Measurements from ENCODE around the gene LBHD1. TPM values are rescaled to one million over a fixed set of nuclear protein-coding genes. Genes with fewer than 3 reads are reported as not detected.
A peak's percentile ranks its signal among the peaks of the same experiment; 100 is the strongest.

LBHD1 gene
- total RNA-seq, 1 experiment from 2014 or later, result 7.8 TPM

DNA sequence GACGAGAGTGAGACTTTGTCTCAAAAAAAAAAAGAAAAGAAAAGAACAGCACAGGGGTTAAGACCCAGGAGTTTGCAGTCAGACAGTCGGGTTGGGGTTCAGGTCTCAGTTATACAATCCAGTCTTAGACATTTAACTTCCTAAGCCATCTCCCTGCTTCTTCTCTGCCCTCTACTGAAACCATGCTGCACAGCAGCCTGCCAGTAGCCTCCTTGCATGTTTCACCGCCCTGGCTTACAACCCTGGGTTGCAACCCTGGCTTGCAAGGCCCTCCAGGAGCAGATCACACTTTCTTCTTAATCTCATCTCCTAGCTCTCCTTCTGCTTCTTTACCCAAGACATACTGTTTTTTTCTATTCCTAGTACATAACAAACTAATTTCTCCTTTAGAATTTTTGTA, 44.4 kb downstream of the LBHD1 start:
- intact Hi-C loops (cut with micrococcal nuclease; ENCODE audit: unreplicated experiment), result no loop called here
- Histone ChIP-seq H3K4me3 (ENCODE audit: low read depth, low read length, poor library complexity, severe bottlenecking) (no peak overlapping the region), H3K9me3 (ENCODE audit: low read depth, low read length, poor library complexity, severe bottlenecking) (no peaks in the 10 kb centered on the region), H3K36me3 (ENCODE audit: insufficient read depth, low read length, poor library complexity, severe bottlenecking) (peaks cover 81% of the 10 kb centered on the region), H3K4me1 (ENCODE audit: insufficient read depth, low read length, poor library complexity, severe bottlenecking) (no peaks in the 10 kb centered on the region), H3K27ac (ENCODE audit: low read depth, low read length, poor library complexity, severe bottlenecking) (no peak overlapping the region), H3K27me3 (replicated peaks; ENCODE audit: insufficient read depth, low read depth, low read length, poor library complexity) (no peaks in the 10 kb centered on the region)
- TF ChIP-seq CTCF (conservative IDR thresholded peaks at IDR 0.05; ENCODE audit: low read depth, low read length) (0 out of 2 replicates have a peak, but pooled peaks have one; percentile 11), EZH2 (IDR thresholded peaks at IDR 0.05; ENCODE audit: borderline replicate concordance, low read depth, low read length, poor library complexity, severe bottlenecking) (no peak)
- BruUV-seq (replicated peaks), result no TSS peak
- DNase-seq (ENCODE audit: low spot score), result no peak
- ChIA-PET POLR2A (ENCODE audit: low non-redundant PET) (interaction anchor here (0.5 kb wide), 1 partner anchor 19 kb away, joined by 9 read pairs; the partner anchor contains the start of gene GANAB), CTCF (no interaction called here)

DNA sequence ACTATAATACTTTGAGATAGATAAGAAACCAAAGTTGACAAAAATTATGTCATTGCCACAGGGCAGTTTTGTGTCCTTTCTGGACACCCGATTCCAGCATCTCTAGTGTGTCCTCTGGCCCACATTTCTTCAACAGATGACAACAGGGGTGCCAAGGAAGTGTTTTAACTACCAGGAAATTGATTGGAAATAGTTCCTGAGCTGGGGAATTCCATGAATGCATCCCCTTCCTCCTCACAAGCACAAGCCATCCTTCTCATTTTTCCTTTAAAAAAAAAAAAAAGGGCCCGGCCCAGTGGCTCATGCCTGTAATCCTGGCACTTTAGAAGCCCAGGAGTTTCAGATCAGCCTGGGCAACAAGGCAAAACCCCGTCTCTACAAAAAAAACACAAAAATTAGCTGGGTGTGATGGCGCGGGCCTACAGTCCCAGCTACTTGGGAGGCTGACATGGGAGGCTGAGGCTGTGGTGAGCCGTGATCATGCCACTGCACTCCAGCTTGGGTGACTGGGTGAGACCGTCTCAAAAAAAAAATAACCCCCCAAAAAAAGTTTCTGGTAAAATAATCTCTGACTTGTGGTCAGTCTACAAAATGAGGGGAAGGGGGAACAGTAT, 49.5 kb downstream of the LBHD1 start:
- intact Hi-C loops (cut with micrococcal nuclease; ENCODE audit: unreplicated experiment), result no loop called here
- TF ChIP-seq EZH2 (IDR thresholded peaks at IDR 0.05; ENCODE audit: borderline replicate concordance, low read depth, low read length, poor library complexity, severe bottlenecking) (no peak), CTCF (conservative IDR thresholded peaks at IDR 0.05; ENCODE audit: low read depth, low read length) (no peak)
- H3K4me1 ChIP-seq (ENCODE audit: insufficient read depth, low read length, poor library complexity, severe bottlenecking), result peaks cover 12% of the 10 kb centered on the region
- no peak overlapping the region for H3K4me3 ChIP-seq (ENCODE audit: low read depth, low read length, poor library complexity, severe bottlenecking)
- H3K27me3 ChIP-seq (replicated peaks; ENCODE audit: insufficient read depth, low read depth, low read length, poor library complexity), result no peaks in the 10 kb centered on the region
- no peak for DNase-seq (ENCODE audit: low spot score)
- BruUV-seq (replicated peaks), result TSS peak; percentile 94
- ChIA-PET CTCF (interaction anchor here (0.6 kb wide), 1 partner anchor 11 kb away, joined by 3 read pairs; no protein-coding TSS in a partner anchor), POLR2A (ENCODE audit: low non-redundant PET) (no interaction called here)
- no peaks in the 10 kb centered on the region for H3K9me3 ChIP-seq (ENCODE audit: low read depth, low read length, poor library complexity, severe bottlenecking)
- H3K36me3 ChIP-seq (ENCODE audit: insufficient read depth, low read length, poor library complexity, severe bottlenecking), result peaks cover 29% of the 10 kb centered on the region
- H3K27ac ChIP-seq (ENCODE audit: low read depth, low read length, poor library complexity, severe bottlenecking), result peak overlapping the region; percentile 86

GRCh38 chr11:62621567-62622470, 50.2 kb downstream of the LBHD1 start, which contains the start of gene B3GAT3:
Gene B3GAT3, minus strand, starts transcription at chr11:62621986. Its CDS starts 39 bp downstream, at chr11:62621947.
- no peak for TF ChIP-seq CTCF (conservative IDR thresholded peaks at IDR 0.05; ENCODE audit: low read depth, low read length)
- no peak for TF ChIP-seq EZH2 (IDR thresholded peaks at IDR 0.05; ENCODE audit: borderline replicate concordance, low read depth, low read length, poor library complexity, severe bottlenecking)
- DNase-seq (ENCODE audit: low spot score), result peak; percentile 97
- Histone ChIP-seq H3K36me3 (ENCODE audit: insufficient read depth, low read length, poor library complexity, severe bottlenecking) (peaks cover 29% of the 10 kb centered on the region), H3K27ac (ENCODE audit: low read depth, low read length, poor library complexity, severe bottlenecking) (peak within 1 kb of the TSS; percentile 86), H3K27me3 (replicated peaks; ENCODE audit: insufficient read depth, low read depth, low read length, poor library complexity) (no peaks in the 10 kb centered on the region), H3K4me1 (ENCODE audit: insufficient read depth, low read length, poor library complexity, severe bottlenecking) (peaks cover 12% of the 10 kb centered on the region), H3K4me3 (ENCODE audit: low read depth, low read length, poor library complexity, severe bottlenecking) (peak within 1 kb of the TSS; percentile 57), H3K9me3 (ENCODE audit: low read depth, low read length, poor library complexity, severe bottlenecking) (no peaks in the 10 kb centered on the region)
- CTCF ChIA-PET, result interaction anchor here (0.6 to 1.1 kb wide), 4 partner anchors 10 to 833 kb away, joined by 3 to 8 read pairs (median 5); partner anchors contain the start of gene TUT1
- POLR2A ChIA-PET (ENCODE audit: low non-redundant PET), result interaction anchor here (0.6 kb wide), 1 partner anchor 264 kb away, joined by 4 read pairs; no protein-coding TSS in a partner anchor
- no TSS peak for BruUV-seq (replicated peaks)
- intact Hi-C loops (cut with micrococcal nuclease; ENCODE audit: unreplicated experiment), result no loop called here
